Activated CD8-positive, alpha-beta T cell treated with anti-CD3 and anti-CD28 coated beads for 36 hours (primary cell): ENCODE measurements around the gene TBC1D1. TPM values are rescaled to one million over a fixed set of nuclear protein-coding genes. Genes with fewer than 3 reads are reported as not detected.

Source experiments
- ATAC-seq: fragments of 200-7000 bp; cut with Tn5 transposase; one replicate; pipeline ENCODE4 v1.10.0; 2021; ENCODE audit warnings: mild to moderate bottlenecking, moderate library complexity
- CTCF ChIA-PET: fragments of 350-600 bp; sonication (Branson Sonifier 250); formaldehyde crosslinking; loops from one replicate; lab custom pipeline; 2021; ENCODE audit warnings: antibody characterized with exemption; lab: Charles Lee
- POLR2A ChIA-PET: fragments of 350-600 bp; sonication (Branson Sonifier 250); formaldehyde crosslinking; loops from one replicate; lab custom pipeline; 2021; ENCODE audit warnings: antibody characterized with exemption; lab: Charles Lee
- DNase-seq: peaks from one replicate; pipeline ENCODE4 v3.0.0-alpha.2; 2020
- H3K27ac Mint-ChIP-seq: one replicate; pipeline ENCODE4 v1.8.0; 2021; ENCODE audit warnings: mild to moderate bottlenecking, mixed read lengths
- H3K27me3 Mint-ChIP-seq: one replicate; pipeline ENCODE4 v1.8.0; 2021; ENCODE audit warnings: mixed read lengths
- H3K36me3 Mint-ChIP-seq: one replicate; pipeline ENCODE4 v1.8.0; 2021; ENCODE audit warnings: low read depth, mixed read lengths
- H3K4me1 Mint-ChIP-seq: one replicate; pipeline ENCODE4 v1.8.0; 2021; ENCODE audit warnings: low read depth, mixed read lengths
- H3K4me3 Mint-ChIP-seq: one replicate; pipeline ENCODE4 v1.8.0; 2021; ENCODE audit warnings: mild to moderate bottlenecking, moderate library complexity, mixed read lengths
- H3K9me3 Mint-ChIP-seq: one replicate; pipeline ENCODE4 v1.8.0; 2021; ENCODE audit warnings: mixed read lengths
- intact Hi-C: fragments of 100-400 bp; cut with micrococcal nuclease; formaldehyde crosslinking; loops from one replicate; pipeline ENCODE4 v1.10.0; 2022
- total RNA-seq, 2 experiments: library from RNA; stranded (reverse); gene quantifications; one replicate each; pipeline ENCODE4 v1.2.3, GENCODE V29; 2021
- TF ChIP-seq, protein P1 (sequence below): fragments of 200-600 bp; IDR thresholded peaks from one replicate; pipeline ENCODE4 v1.8.0; 2022; ENCODE audit warnings: antibody characterized with exemption, mild to moderate bottlenecking

The TBC1D1 gene
- total RNA-seq, 2 experiments from 2014 or later = 79.4 to 91.4 TPM

DNA sequence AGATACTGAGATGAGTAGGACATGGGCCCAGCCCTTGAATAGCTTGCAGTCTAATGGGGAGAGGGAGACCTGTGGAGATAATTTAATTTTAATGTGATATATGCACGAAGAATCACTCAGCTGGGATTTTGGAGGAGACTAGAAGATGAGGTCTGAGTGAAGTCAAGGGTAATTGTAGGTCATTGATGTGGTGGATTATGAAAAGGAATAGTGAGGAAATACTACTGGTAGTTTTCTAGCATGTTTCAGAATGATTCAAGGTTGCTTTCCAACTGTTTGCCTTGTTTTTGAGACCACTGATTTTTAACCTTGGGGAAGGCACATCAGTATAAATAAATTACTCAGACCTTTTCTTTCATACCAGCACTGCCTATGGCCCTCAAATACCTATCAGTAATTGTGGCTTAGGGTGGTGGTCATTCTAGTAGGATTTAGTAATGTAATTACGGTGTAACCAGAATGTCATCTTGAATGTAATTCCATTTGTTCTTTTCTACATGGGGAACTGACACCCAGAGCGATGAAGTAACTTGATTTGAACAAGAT lies 94.9 kb downstream of the TBC1D1 start:
- Mint-ChIP-seq H3K4me3 (no peak overlapping the region), H3K4me1 (peaks cover 26% of the 10 kb centered on the region), H3K27me3 (no peaks in the 10 kb centered on the region), H3K27ac (no peak overlapping the region), H3K9me3 (no peaks in the 10 kb centered on the region), H3K36me3 (no peaks in the 10 kb centered on the region)
- intact Hi-C loops = no loop called here
- TF ChIP-seq, protein P1, sequence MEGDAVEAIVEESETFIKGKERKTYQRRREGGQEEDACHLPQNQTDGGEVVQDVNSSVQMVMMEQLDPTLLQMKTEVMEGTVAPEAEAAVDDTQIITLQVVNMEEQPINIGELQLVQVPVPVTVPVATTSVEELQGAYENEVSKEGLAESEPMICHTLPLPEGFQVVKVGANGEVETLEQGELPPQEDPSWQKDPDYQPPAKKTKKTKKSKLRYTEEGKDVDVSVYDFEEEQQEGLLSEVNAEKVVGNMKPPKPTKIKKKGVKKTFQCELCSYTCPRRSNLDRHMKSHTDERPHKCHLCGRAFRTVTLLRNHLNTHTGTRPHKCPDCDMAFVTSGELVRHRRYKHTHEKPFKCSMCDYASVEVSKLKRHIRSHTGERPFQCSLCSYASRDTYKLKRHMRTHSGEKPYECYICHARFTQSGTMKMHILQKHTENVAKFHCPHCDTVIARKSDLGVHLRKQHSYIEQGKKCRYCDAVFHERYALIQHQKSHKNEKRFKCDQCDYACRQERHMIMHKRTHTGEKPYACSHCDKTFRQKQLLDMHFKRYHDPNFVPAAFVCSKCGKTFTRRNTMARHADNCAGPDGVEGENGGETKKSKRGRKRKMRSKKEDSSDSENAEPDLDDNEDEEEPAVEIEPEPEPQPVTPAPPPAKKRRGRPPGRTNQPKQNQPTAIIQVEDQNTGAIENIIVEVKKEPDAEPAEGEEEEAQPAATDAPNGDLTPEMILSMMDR = no peak
- CTCF ChIA-PET = interaction anchor here (1.0 kb wide), 1 partner anchor 15 kb away, joined by 3 read pairs; no protein-coding TSS in a partner anchor
- ATAC-seq (peak; percentile 24), DNase-seq (no peak)
- POLR2A ChIA-PET = no interaction called here

DNA sequence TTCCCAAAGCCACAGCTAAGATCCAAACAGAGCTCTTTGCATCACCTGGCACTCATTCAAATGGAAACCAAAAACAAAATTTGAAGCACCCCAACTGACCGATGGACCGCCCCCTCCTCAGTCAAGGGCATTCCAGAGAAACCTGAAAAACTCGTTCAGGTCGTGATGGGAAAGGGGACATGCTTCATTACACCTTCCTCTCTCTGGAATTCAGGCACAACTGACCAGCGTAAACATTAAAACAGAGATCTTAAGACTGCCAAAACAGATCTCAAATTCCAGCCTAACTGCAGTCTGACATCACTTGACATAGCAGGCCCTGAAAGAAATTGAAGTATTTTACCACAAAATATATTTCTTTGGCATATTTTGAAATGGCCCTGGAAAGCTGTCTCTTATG lies 97.8 kb downstream of the TBC1D1 start:
- TF ChIP-seq, protein P1 = no peak
- no peak for DNase-seq
- no peak for ATAC-seq
- Mint-ChIP-seq H3K4me3 (no peak overlapping the region), H3K27me3 (no peaks in the 10 kb centered on the region), H3K4me1 (peaks cover 13% of the 10 kb centered on the region), H3K9me3 (no peaks in the 10 kb centered on the region), H3K36me3 (no peaks in the 10 kb centered on the region), H3K27ac (no peak overlapping the region)
- ChIA-PET CTCF (interaction anchor here (1.1 kb wide), 1 partner anchor 11 kb away, joined by 3 read pairs; no protein-coding TSS in a partner anchor), POLR2A (no interaction called here)
- intact Hi-C loops = no loop called here

DNA sequence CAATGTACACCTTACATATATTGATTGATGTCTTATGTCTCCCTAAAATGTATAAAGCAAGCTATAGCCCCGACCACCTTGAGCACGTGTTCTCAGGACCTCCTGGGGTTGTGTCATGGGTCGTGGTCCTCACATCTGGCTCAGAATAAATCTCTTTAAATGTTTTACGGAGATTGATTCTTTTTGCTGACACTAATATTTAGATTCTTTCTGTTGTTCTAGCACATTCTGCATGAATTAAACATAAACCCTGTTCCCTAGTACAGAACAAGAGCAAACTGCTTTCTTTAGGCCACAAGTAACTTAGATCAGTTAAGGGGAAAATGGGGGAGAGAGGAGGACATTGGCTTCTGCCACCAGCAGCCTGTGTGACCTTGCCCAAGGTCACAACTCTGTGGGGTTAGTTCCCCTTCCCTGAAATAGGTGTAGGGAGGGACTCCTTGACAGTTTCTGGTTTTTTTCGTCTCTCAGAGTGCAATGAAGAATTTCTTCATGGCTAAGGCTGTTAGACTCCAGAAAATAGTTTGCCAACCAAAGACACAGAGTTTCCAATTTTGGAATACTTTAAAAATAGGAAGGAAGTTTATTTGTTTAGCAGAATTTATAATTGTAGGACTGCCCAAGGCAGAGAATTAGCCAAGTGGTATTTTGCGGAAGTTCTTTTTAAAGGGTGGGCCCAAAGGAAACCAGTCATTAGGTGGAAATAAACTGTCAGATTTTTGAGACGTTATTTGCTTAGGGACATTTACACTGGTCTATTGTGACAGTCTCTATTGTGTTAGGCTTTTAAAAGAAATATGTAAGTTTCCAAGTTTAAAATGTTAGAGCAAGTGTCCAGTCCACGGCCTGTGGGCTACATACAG lies 98.7 kb downstream of the TBC1D1 start:
- CTCF ChIA-PET = no interaction called here

DNA sequence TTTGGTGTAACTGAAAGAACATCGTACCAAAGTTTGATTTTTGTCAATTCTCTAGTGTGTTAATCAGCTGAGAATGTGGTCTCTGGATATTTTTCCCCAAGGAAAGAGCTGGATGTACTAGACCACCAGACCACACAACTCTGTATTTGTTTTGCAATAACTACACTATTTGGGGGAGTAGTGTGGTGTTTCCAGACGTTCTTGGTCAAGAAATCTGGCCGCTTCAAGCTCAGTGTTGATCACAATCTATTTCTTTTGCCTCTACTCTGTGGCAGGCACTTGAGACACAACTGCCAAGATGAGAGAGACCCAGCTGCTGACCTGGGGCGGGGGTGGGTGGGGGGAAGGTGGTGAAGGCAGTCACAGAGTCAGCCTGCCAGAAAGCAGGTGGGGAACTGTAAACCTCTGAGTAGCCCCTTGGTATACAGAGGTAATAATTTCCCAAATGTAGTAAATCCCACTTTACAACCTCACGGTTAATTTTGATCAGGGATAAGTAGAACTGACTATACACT lies 99.9 kb downstream of the TBC1D1 start:
- Mint-ChIP-seq H3K27ac (no peak overlapping the region), H3K4me3 (no peak overlapping the region), H3K36me3 (no peaks in the 10 kb centered on the region), H3K4me1 (peaks cover 26% of the 10 kb centered on the region), H3K9me3 (no peaks in the 10 kb centered on the region), H3K27me3 (no peaks in the 10 kb centered on the region)
- intact Hi-C loops = no loop called here
- DNase-seq (no peak), ATAC-seq (no peak)
- ChIA-PET POLR2A (no interaction called here), CTCF (no interaction called here)
- TF ChIP-seq, protein P1 = no peak

More for the DNA sequence above, 98.7 kb downstream of the TBC1D1 start:
- Mint-ChIP-seq H3K27me3 (no peaks in the 10 kb centered on the region), H3K4me1 (peaks cover 18% of the 10 kb centered on the region), H3K36me3 (no peaks in the 10 kb centered on the region), H3K9me3 (no peaks in the 10 kb centered on the region), H3K4me3 (no peak overlapping the region), H3K27ac (no peak overlapping the region)
- intact Hi-C loops = no loop called here
- TF ChIP-seq, protein P1 = no peak
- POLR2A ChIA-PET = no interaction called here
- ATAC-seq = no peak
- DNase-seq = no peak
